ENCODE results near the gene MED13L.

- TF ChIP-seq EZH2phosphoT487 (IDR thresholded peaks at IDR 0.05; ENCODE audit: insufficient read depth, low read depth) (no peak), EZH2 (IDR thresholded peaks at IDR 0.05; ENCODE audit: insufficient read depth, poor library complexity, severe bottlenecking) (no peak)
Measured at GRCh38 chr12:116204169-116204568, 73.3 kb downstream of the MED13L start.
